CD4-positive, alpha-beta T cell treated with Interleukin-2 at 100 ng/mL for 4 hours (primary cell): Measurements from ENCODE around the gene LDAF1.
"Not testable (repeated sequence)": the region's sequence is repeated elsewhere in the genome, so short reads cannot be mapped to it uniquely, and the experiment has no call there.

Source experiments
- DNase-seq: peaks from one replicate; pipeline ENCODE4 v3.0.0-alpha.2; 2020; ENCODE audit warnings: low spot score

The LDAF1 gene

DNA sequence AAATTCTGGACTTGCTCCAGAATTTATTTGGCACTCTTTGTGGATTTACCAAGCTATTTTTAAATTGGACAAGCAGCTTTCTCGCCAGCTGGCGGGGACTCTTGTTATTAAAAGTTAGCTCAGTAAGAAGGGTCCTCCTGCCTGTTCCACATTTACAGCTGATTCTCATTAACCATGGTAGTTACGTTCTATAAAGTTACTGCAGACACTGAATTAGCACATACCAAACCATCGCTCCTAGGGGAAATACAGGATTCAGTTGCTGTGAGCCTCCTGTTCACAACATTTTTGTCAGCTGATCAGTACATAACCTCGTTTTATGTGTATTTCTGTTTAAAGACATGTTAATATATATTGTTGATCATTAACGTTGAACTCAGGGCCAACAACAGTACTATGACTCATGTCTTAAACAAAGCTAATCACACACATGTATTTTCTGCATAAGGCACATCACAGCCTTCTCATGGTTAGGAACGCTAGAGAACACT, 4.2 kb downstream of the LDAF1 start:
- DNase-seq, result no peak

DNA sequence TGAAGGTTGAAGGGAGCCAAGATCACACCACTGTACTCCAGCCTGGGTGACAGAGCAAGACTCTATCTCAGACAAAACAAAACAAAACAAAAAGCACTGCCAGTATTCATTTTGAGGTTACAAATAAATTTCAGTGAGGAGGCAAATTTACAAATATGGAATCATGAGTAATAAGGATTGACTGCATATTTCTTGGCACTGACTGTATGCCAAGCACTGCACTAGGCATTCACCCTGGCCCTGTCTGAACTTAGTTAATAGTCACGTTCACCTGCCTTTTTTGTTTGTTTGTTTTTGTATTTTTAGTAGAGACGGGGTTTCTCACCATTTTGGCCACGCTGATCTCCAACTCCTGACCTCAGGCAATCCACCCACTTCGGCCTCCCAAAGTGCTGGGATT, 5.1 kb downstream of the LDAF1 start:
- DNase-seq, result no peak

DNA sequence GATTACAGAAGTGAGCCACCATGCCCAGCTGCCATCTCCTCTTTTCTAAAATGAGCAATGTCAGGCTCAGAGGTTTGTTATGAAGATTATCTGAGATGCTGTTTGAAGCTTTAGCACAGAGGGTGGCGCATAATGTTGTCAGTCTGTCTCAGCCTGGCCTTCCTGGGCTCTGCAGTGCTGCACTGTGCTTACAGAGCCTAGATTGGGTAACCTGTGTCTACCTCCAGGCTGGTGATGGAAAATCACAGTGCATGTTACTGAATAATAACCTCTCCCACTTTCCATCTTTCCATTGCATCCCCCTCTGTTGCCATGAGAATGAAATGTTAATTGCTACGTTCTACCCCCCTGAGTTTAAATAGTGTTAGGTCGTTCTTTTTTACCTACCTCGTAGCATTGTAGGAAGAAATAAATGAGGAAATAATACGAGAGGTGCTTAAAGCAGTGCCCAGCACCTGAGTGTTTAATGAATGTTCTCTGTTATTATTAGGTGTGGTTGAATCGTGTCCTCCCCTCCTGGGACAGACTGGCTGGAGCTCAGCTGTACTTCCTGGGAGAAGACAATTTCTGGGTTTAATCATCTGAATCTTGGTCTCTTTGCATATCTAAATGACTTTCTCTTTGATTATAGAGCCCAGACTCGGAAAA, 6.2 kb downstream of the LDAF1 start:
- no peak for DNase-seq

DNA sequence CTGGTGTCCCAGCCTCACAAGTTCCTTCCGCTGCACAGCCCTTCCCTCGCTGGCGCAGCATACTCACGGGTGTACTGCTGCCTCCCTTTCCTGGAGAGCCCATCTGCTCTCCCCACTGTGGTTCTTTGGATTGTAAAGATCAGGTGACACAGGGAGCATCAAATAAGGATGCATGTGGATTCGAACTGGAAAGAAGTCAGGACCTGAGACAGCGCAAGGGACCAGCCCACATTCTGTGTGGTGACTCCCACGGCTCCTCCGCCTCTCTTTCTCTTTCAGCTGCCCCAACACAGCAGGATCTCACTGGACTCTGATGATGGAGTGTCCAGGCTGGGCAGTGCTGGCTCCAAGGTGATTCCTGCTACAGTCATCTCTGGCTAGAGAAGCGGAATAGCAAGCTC, 8.1 kb downstream of the LDAF1 start:
- DNase-seq, result no peak

DNA sequence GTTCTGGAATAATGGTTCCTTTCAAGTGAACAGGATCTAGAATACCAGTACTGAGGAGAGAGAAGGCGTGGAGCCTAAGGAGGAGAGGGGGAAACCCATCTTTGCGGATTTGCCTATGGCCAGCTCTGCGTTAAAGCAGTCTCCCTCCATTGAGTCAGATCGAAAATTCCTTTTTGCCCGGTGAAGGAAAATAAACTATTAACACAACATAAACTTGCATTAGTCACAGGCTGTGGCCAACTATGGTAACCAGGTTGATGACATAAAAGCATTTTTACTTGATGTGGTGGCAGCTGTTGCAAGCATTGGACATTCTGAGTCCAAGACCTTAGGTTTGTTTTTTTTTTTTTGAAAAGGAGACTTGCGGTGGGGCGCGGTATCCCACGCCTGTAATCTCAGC, 8.9 kb downstream of the LDAF1 start:
- DNase-seq, result no peak

DNA sequence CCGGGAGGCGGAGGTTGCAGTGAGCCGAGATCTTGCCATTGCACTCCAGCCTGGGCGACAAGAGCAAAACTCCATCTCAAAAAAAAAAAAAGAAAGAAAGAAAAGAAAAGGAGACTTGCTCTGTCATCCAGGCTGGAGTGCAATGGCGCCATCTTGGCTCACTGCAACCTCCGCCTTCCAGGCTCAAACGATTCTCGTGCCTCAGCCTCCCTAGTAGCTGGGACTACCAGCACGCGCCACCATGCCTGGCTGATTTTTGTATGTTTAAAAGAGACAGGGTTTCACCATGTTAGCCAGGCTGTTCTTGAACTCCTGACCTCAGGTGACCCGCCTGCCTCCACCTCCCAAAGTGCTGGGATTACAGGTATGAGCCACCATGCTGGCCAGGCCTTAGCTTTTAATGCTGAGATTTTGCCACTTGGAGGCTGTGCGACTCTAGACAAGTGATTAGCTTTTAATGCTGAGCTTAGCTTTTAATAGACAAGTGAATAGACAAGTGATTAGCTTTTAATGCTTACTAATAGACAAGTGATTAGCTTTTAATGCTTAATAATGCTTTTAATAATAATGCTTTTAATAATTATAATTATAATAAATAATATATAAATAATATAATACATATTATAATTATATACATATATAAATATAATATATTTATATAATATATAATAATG, 9.6 kb downstream of the LDAF1 start:
- DNase-seq, result no peak

DNA sequence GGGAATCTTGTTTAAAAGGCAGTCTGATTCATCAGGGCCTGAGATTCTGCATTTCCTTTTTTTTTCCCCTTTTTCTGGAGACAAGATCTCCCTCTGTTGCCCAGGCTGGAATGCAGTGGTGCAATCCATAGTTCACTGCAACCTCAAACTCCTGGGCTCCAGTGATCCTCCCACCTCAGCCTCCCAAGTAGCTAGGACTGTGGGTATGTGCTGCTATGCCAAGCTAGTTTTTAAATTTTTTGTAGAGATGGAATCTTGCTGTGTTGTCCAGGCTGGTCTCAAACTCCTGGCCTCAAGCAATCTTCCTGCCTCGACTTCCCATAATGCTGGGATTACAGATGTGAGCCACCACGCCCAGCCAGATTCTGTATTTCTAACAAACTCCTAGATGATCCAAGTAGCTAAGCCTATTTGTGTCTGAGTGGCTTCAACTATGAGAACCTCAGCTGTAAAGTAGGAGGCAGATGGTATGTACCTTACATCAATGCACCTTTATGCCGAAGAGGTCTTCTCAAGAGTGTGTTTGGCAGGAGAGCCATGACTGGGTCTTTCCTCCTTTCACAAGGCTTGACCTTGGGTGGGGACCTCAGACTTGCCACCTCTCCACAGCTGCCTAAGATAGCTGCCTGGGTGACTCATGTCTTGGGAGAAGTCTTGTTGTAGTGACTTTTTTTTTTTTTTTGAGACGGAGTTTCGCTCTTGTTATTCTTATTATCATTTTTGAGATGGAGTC, 10.9 kb downstream of the LDAF1 start:
- DNase-seq, result no peak

DNA sequence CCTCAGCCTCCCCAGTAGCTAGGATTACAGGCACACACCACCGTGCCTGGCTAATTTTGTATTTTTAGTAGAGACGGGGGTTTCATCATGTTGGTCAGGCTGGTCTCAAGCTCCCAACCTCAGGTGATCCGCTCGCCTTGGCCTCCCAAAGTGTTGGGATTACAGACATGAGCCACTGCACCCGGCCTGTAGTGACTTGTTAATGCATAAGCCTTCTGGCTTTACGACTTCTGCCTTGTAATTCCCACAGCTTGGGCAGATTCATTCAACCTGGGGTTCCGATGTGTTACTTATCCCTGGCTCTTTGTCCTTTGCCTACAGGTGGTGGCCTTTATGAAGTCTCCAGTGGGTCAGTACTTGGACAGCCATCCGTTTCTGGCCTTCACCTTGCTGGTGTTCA, 11.6 kb downstream of the LDAF1 start:
- DNase-seq, result not testable (repeated sequence)

DNA sequence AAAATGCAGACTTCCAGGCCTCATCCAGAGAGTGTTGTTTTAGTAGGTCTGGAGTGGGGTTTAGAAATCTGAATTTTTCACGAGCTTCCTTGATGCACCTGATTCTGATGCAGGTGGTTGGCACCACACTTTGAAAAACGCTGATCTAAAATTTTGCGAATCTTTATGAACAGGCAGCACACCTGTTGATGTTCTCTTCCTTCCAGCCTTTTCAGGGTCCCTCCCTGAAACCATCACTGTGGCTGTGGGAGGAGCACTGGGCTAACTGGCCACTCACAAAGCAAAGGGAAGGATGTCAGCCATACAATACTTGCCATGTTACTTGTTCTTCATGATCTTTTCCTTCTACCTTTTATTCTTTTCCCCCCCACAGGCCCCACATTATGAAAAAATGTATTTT, 14.2 kb downstream of the LDAF1 start:
- DNase-seq, result no peak

DNA sequence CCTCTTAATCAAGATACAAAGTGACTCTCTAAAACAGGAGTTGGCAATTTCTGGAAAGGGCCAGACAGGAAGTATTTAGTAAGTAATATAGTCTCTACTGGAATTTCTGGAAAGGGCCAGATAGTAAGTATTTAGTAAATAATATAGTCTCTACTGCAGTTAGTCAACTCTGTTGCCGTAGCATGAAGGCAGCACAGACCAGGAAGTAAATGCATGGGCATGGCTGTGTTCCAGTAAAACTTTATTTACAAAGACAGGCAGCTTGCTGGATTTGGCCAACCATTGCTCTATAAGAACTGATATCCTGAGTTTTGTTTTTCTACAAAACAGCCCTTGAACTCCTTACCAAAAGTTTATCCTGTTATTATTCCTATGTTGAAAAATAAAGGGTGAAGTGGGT, 16.9 kb downstream of the LDAF1 start:
- no peak for DNase-seq

DNA sequence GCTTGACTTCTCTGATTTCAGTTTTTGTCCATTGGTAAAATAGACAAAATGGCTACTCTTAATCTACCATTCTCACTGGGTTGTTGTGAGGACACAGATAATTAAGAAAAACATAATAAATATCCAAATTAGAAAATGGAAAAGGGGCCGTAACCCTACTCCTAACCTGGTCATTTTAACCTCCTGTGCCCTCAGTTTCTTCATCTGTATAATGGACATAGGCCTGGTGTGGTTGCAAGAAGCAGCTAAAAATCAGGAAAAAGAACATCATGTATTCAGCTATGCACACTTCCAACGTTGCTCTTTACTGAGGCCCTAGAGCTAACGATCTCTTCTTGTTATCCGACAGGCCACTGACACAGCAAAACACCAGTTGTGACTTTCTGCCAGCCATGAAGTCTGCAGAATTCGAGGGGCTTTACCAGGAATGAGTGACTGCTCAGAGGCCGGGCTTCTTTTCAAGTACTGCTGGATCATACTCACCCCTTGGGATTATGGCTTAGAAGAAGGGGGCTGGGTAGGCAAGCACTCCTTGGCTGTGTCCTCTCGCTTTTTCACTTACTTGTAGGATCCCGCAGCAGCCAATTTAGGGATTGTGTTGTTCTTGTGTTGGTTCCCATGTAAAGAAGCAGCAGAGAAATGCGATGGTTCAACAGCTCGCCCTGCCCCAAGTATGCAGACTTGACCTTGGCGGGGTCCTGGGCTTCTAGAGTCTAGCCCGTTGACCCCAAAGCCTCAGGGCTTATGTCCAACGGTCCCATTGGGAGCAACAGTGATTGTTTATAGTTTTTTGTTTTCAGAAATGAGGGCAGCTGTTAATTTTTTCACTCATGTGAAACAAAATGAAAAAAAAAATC, 20.9 kb downstream of the LDAF1 start:
- DNase-seq, result no peak

DNA sequence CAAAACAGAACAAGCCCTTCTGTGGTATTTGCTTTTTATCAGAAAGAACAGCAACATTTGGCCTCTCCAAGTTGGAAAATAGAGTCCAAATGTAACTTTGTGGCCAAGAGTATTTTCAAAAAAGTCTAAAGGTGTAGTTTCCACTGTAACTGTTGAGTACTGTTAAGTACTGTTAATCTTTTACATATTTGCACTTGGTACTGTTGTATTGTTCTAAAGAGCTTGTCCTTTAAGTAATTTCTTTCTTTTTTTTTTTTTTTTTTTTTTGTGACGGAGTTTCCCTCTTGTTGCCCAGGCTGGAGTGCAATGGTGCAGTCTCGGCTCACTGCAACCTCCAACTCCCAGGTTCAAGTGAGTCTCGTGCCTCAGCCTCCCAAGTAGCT, 21.5 kb downstream of the LDAF1 start:
- DNase-seq, result no peak

DNA sequence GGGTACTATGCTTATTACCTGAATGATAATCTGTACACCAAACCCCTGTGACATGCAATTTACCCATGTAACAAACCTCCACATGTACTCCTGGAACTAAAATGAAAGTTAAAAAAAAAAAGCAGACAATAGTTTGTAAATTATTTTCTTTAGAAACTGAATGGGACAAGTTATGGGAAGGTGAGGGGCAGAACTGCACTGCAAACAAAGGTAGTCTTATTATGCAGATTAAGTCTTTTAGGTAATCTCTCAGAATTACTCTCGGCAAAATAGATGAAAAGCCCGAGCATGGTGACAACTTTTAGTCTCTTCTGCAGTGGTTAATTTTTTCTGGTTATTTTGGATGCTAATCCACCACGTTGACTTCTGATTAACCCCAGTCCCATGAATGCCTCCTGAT, 25.5 kb downstream of the LDAF1 start:
- no peak for DNase-seq

DNA sequence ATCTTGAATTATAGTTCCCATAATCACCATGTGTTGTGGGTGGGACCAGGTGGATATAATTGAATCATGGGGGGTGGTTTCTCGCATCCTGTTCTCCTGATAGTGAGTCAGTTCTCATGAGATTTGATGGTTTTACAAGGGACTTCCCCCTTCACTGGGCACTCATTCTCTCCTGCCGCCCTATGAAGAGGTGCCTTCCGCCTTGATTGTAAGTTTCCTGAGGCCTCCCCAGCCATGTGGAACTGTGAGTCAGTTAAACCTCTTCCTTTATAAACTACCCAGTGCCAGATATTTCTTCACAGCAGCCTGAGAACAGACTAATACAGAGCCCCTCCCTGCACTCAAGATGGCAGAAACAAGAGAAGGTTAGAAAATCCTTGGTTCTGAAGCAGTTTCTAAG, 26.4 kb downstream of the LDAF1 start:
- DNase-seq, result no peak

DNA sequence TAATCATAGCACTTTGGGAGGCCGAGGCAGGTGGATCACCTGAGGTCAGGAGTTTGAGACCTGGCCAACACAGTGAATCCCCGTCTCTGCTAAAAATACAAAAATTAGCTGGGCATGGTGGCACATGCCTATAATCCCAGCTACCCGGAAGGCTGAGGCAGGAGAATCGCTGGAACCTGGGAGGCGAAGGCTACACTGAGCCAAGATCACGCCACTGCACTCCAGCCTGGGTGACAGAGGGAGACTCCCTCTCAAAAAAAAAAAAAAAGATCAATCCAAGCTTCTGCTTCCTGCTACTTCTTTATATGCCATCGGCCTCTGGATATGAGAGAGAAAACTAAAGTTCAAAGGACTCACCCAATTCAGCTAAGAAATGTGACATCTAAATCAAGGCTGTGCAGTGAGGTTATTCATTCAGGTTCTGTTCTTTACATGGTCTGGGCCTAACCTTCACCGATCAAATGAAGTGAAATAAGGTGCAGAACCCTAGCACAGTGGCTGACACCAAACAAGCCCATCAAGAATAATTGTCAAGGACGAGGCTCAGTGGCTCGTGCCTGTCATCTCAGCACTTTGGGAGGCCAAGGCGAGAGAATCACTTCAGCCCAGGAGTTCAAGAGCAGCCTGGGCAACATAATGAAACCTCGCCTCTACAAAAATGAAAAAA, 27.3 kb downstream of the LDAF1 start:
- DNase-seq, result no peak

DNA sequence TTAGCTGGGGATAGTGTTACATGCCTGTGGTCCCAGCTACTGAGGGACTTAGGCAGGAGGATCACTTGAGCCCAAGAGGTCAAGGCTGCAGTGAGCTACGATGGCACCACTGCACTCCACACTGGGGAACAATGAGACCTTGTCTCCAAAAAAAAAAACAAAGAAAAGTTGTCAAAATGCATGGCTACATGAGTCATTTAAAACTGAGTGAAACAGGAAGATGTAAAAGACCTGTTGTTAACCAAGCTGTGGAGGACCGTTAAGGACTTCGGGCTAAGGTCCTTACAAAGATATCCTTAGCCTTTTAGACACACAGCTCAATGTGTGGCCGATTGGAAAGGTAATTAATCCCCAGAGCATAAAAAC, 27.8 kb downstream of the LDAF1 start:
- no peak for DNase-seq

DNA sequence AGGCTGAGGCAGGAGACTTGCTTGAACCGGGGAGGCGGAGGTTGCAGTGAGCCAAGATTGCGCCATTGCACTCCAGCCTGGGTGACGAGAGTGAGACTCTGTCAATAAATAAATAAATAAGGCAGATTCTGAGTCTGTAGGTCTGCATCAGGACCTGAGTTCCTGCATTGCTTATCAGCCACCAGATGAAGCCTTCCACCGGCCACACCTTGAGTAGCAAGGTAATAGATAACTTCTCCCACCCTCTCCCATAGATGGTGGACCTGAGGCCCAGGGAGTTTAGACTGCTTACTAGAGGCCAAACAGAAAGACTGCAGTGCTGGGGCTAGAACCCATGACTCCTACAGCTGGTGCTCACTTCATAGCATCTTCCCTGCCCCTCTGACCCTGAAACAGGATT, 30.8 kb downstream of the LDAF1 start:
- DNase-seq, result no peak

DNA sequence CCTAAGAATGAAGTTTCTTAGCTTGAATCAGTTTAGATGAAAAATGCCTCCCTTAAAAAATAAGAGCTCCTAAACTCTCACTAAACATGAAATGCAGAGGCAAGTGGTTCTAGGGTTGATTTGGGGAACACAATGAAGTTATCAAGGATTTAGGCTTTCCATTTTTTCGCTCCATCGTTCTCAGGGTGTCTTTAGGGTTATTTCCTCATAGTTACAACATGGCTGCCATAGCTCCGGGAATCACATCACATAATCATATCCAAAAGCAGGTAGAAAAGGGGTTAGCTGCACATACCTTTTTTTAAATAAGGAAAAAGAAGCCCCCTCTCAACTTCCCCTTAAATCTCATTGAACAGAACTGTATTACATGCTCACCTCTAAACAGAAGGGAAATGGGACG, 31.5 kb downstream of the LDAF1 start:
- no peak for DNase-seq

DNA sequence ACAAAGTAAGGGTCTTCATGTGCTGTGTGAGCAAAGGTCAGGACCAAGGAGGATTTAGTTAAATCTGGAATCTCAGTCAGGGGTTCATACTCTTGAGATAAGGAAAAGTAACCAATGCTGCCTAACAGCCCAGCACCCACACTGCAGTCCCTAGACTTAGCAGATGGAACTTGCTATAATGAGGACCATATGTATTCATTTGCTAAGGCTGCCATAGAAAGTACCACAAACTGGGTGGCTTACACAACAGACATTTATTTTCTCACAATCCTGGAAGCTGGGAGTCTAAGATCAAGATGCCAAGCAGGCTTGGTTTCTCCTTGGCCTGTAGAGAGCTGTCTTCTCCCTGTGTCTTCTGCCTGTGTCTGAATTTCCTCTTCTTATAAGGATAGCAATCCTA, 32.1 kb downstream of the LDAF1 start:
- no peak for DNase-seq

DNA sequence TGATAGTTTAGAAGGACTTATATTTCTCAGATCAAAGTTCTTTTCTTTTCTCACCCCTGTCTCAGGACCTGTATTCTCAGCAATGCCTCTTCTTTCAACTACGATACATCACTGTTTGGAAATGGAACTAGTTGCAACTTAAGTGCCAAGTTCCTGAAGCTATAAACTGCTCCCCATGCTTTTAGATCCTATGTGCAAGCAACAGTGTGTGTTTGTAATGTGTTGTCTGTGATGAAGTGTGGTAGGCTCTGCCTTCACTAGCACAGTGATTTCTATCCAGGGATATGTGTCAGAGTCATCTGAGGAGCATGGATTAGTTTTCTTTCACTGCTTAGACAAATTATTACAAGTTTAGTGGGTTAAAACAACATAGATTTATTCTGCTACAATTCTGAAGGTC, 34.5 kb downstream of the LDAF1 start:
- no peak for DNase-seq

DNA sequence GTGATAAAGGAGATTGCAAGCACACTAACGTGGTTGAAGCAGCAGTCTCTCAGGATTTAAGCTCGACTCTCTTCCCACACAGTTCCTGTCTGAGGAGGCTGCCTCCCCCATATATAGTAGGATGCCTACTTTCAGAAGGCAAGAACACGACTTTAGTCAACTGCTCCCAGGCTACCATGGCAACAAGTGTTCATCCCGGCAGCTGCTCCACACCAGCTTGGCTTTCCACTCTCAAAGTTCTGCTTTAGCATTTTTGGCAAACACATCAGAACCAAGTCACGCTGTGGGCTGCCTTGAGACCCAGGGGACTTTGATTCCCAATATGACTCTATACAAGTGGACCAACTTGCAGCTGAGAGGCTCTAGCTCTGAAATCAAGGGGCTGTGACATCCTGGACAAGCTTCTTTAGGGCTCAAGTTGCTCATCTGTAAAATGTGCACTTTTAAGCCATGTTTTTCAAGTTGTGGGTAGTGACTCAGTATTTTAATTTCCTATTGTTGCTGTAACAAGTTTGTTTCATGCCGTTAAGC, 36.4 kb downstream of the LDAF1 start:
- no peak for DNase-seq

DNA sequence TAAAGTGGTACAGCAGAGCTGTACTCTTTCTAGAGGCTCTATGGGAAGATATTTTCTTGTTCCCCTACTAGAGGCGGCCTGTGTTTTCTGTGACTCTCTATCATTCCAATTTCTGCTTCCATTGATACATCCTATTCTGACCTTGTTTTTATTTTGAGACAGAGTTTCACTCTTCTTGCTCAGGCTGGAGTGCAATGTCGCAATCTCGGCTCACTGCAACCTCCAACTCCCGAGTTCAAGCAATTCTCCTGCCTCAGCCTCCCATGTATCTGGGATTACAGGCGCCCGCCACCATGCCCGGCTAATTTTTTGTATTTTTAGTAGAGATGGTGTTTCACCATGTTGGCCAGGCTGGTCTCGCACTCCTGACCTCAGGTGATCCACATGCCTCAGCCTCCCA, 36.9 kb downstream of the LDAF1 start:
- not testable (repeated sequence) for DNase-seq
